Neural cell (in vitro differentiated cells): ENCODE measurements around the gene C20orf144.

Experiments used
- EP300 ChIP-seq: fragments of 450-650 bp; conservative IDR thresholded peaks from 2 replicates; pipeline ENCODE4 v1.6.1; 2014; ENCODE audit warnings: antibody characterized with exemption, mild to moderate bottlenecking, moderate library complexity; ENCODE audit not compliant: poor library complexity, severe bottlenecking
- EZH2 ChIP-seq: fragments of 200-600, 300-800 bp; shearing (Covaris generic), sonication (generic); IDR thresholded peaks from 2 replicates; pipeline ENCODE4 v1.6.1; 2014; ENCODE audit warnings: antibody characterized with exemption, low read length, borderline replicate concordance, mild to moderate bottlenecking; ENCODE audit not compliant: insufficient read depth, poor library complexity, severe bottlenecking
- POLR2AphosphoS5 ChIP-seq: IDR thresholded peaks from 2 replicates; pipeline ENCODE4 v1.6.1; 2012
- SMC3 ChIP-seq: fragments of 450-650 bp; conservative IDR thresholded peaks from 2 replicates; pipeline ENCODE4 v1.6.1; 2014; ENCODE audit warnings: antibody characterized with exemption, mild to moderate bottlenecking, moderate library complexity; ENCODE audit not compliant: poor library complexity
- TAF1 ChIP-seq: IDR thresholded peaks from 2 replicates; pipeline ENCODE4 v1.6.1; 2012; ENCODE audit warnings: low read depth
- TF ChIP-seq, protein P1 (sequence below): fragments of 450-650 bp; IDR thresholded peaks from 2 replicates; pipeline ENCODE4 v1.5.1; 2014; ENCODE audit warnings: antibody characterized with exemption, mild to moderate bottlenecking, moderate library complexity; ENCODE audit not compliant: poor library complexity, severe bottlenecking
- TF ChIP-seq, protein P2 (sequence below): IDR thresholded peaks from 2 replicates; pipeline ENCODE4 v1.6.1; 2012; ENCODE audit warnings: borderline replicate concordance

DNA sequence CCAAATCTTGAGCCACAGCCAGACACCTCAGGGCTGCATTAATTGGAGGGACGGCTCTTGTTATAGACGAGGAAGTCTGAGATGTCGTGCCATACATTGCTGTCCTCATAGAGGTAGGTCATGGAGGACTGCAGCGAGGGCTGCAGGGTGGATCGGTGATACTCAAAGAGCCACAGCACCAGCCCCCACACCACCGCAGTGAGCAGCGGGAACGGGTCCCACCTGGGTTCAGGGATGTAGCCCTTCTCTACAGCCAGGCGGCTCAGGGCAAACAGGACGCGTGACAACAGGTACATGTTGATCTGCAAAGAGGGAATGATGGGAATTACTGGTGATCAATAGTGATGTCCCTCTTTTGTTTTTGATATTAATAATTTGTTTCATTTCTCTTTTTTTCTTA lies 45.5 kb downstream of the C20orf144 start:
- TF ChIP-seq, protein P1, sequence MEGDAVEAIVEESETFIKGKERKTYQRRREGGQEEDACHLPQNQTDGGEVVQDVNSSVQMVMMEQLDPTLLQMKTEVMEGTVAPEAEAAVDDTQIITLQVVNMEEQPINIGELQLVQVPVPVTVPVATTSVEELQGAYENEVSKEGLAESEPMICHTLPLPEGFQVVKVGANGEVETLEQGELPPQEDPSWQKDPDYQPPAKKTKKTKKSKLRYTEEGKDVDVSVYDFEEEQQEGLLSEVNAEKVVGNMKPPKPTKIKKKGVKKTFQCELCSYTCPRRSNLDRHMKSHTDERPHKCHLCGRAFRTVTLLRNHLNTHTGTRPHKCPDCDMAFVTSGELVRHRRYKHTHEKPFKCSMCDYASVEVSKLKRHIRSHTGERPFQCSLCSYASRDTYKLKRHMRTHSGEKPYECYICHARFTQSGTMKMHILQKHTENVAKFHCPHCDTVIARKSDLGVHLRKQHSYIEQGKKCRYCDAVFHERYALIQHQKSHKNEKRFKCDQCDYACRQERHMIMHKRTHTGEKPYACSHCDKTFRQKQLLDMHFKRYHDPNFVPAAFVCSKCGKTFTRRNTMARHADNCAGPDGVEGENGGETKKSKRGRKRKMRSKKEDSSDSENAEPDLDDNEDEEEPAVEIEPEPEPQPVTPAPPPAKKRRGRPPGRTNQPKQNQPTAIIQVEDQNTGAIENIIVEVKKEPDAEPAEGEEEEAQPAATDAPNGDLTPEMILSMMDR = no peak
- TF ChIP-seq, protein P2, sequence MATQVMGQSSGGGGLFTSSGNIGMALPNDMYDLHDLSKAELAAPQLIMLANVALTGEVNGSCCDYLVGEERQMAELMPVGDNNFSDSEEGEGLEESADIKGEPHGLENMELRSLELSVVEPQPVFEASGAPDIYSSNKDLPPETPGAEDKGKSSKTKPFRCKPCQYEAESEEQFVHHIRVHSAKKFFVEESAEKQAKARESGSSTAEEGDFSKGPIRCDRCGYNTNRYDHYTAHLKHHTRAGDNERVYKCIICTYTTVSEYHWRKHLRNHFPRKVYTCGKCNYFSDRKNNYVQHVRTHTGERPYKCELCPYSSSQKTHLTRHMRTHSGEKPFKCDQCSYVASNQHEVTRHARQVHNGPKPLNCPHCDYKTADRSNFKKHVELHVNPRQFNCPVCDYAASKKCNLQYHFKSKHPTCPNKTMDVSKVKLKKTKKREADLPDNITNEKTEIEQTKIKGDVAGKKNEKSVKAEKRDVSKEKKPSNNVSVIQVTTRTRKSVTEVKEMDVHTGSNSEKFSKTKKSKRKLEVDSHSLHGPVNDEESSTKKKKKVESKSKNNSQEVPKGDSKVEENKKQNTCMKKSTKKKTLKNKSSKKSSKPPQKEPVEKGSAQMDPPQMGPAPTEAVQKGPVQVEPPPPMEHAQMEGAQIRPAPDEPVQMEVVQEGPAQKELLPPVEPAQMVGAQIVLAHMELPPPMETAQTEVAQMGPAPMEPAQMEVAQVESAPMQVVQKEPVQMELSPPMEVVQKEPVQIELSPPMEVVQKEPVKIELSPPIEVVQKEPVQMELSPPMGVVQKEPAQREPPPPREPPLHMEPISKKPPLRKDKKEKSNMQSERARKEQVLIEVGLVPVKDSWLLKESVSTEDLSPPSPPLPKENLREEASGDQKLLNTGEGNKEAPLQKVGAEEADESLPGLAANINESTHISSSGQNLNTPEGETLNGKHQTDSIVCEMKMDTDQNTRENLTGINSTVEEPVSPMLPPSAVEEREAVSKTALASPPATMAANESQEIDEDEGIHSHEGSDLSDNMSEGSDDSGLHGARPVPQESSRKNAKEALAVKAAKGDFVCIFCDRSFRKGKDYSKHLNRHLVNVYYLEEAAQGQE = no peak
- no peak for TF ChIP-seq EP300
- no peak for TF ChIP-seq EZH2
- TF ChIP-seq SMC3 = no peak
- no peak for TF ChIP-seq POLR2AphosphoS5
- no peak for TF ChIP-seq TAF1
